Measurements from ENCODE around the gene CYTIP.

The CYTIP gene

GRCh38 chr2:157388827-157389226 is 55.1 kb downstream of the CYTIP start:
- no peak overlapping the region for H3K4me3 ChIP-seq (ENCODE audit: insufficient read depth, low read length, poor library complexity, severe bottlenecking)
- no peaks in the 10 kb centered on the region for H3K9me2 ChIP-seq (replicated peaks; ENCODE audit: insufficient read depth, low read length)
- no peak overlapping the region for H2AFZ ChIP-seq (ENCODE audit: low read depth, low read length, severe bottlenecking)
- no peak overlapping the region for H3K27ac ChIP-seq (ENCODE audit: low read depth, low read length)
- no peak for TF ChIP-seq EZH2phosphoT487 (conservative IDR thresholded peaks at IDR 0.05; ENCODE audit: low read length)
- TF ChIP-seq CTCF (IDR thresholded peaks at IDR 0.05; ENCODE audit: insufficient read depth, low read length, poor library complexity, severe bottlenecking), result no peak
- no peaks in the 10 kb centered on the region for H3K9me3 ChIP-seq (ENCODE audit: insufficient read depth, low read length)
- no peaks in the 10 kb centered on the region for H3K36me3 ChIP-seq (ENCODE audit: low read length)
- no peaks in the 10 kb centered on the region for H3K79me2 ChIP-seq (ENCODE audit: insufficient read depth, low read length)
- H3F3A ChIP-seq (ENCODE audit: insufficient read depth), result no peaks in the 10 kb centered on the region
- H3K4me2 ChIP-seq (ENCODE audit: low read depth, low read length, poor library complexity, severe bottlenecking), result no peak overlapping the region
- no peaks in the 10 kb centered on the region for H3K27me3 ChIP-seq (ENCODE audit: low read length)
- no peak overlapping the region for H3K9ac ChIP-seq (ENCODE audit: low read length)
- H4K20me1 ChIP-seq (ENCODE audit: low read depth, low read length), result no peaks in the 10 kb centered on the region

DNA sequence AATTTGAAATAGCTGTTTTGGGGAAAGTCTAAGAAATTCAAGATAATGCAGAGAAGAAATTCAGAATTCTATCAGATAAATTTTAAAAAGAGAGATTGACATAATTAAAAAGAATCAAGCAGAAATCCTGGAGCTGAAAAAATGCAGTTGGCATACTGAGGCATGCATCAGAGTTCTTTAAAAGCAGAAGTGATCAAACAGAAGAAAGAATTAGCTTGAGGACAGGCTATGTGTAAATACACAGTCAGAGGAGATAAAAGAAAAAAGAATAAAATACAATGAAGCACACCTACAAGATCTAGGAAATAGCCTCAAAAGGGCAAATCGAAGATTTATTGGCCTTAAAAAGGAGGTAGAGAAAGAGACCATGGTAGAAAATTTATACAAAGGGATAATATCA is 57.1 kb downstream of the CYTIP start:
- Histone ChIP-seq H3K4me2 (ENCODE audit: low read depth, low read length, poor library complexity, severe bottlenecking) (no peak overlapping the region), H3K79me2 (ENCODE audit: insufficient read depth, low read length) (no peaks in the 10 kb centered on the region), H3K9me3 (ENCODE audit: insufficient read depth, low read length) (no peaks in the 10 kb centered on the region), H3K4me3 (ENCODE audit: insufficient read depth, low read length, poor library complexity, severe bottlenecking) (no peak overlapping the region), H3F3A (ENCODE audit: insufficient read depth) (no peaks in the 10 kb centered on the region), H3K36me3 (ENCODE audit: low read length) (no peaks in the 10 kb centered on the region), H3K9me2 (replicated peaks; ENCODE audit: insufficient read depth, low read length) (no peaks in the 10 kb centered on the region), H3K27me3 (ENCODE audit: low read length) (no peaks in the 10 kb centered on the region), H4K20me1 (ENCODE audit: low read depth, low read length) (no peaks in the 10 kb centered on the region), H3K9ac (ENCODE audit: low read length) (no peak overlapping the region), H2AFZ (ENCODE audit: low read depth, low read length, severe bottlenecking) (no peak overlapping the region), H3K27ac (ENCODE audit: low read depth, low read length) (no peak overlapping the region)
- TF ChIP-seq CTCF (IDR thresholded peaks at IDR 0.05; ENCODE audit: insufficient read depth, low read length, poor library complexity, severe bottlenecking) (no peak), EZH2phosphoT487 (conservative IDR thresholded peaks at IDR 0.05; ENCODE audit: low read length) (no peak)

DNA sequence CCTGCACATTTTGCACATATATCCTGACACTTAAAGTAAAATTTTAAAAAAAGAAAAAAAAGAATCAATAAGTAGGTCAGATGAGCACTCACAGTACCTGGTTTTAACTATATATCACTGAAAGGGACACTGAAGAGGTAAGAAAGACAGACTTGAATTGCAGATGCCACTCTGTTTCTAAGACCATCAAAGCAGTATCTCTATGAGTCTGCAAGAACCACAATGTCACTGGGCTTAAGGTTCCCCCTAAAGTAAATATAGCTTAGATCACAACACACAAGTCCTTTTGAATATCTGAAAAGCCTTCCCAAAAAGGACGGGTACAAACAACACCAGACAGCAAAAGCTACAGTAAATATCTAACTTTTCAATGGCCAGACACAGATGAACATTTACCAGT is 57.6 kb downstream of the CYTIP start:
- Histone ChIP-seq H3F3A (ENCODE audit: insufficient read depth) (no peaks in the 10 kb centered on the region), H4K20me1 (ENCODE audit: low read depth, low read length) (no peaks in the 10 kb centered on the region), H3K36me3 (ENCODE audit: low read length) (no peaks in the 10 kb centered on the region), H3K4me2 (ENCODE audit: low read depth, low read length, poor library complexity, severe bottlenecking) (no peak overlapping the region), H3K9me3 (ENCODE audit: insufficient read depth, low read length) (no peaks in the 10 kb centered on the region), H3K4me3 (ENCODE audit: insufficient read depth, low read length, poor library complexity, severe bottlenecking) (no peak overlapping the region), H3K9ac (ENCODE audit: low read length) (no peak overlapping the region), H3K9me2 (replicated peaks; ENCODE audit: insufficient read depth, low read length) (no peaks in the 10 kb centered on the region), H3K79me2 (ENCODE audit: insufficient read depth, low read length) (no peaks in the 10 kb centered on the region), H3K27me3 (ENCODE audit: low read length) (no peaks in the 10 kb centered on the region), H2AFZ (ENCODE audit: low read depth, low read length, severe bottlenecking) (no peak overlapping the region), H3K27ac (ENCODE audit: low read depth, low read length) (no peak overlapping the region)
- TF ChIP-seq EZH2phosphoT487 (conservative IDR thresholded peaks at IDR 0.05; ENCODE audit: low read length) (no peak), CTCF (IDR thresholded peaks at IDR 0.05; ENCODE audit: insufficient read depth, low read length, poor library complexity, severe bottlenecking) (no peak)
